Measurements from ENCODE around the gene SMAD9.

DNA sequence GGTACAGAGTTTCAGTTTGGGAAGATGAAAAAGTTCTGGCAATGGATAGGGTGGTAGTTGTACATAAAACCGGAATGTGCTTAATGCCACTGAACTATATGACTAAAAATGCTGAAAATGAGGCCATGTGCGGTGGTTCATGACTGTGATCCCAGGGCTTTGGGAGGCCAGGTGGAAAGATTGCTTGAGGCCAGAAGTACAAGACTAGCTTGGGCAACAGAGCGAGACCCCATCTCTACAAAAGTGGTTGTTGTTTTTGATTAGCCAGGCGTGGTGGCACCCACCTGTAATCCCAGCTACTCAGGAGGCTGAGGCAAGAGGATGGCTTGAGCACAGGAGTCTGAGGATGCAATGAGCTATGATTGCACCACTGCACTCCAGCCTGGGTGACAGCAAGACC lies 12.8 kb downstream of the SMAD9 start:
- no peak for TF ChIP-seq POLR2A (conservative IDR thresholded peaks at IDR 0.05)
- TF ChIP-seq PTBP1 (IDR thresholded peaks at IDR 0.05; ENCODE audit: low read depth, low read length), result no peak
- TF ChIP-seq, protein P1, sequence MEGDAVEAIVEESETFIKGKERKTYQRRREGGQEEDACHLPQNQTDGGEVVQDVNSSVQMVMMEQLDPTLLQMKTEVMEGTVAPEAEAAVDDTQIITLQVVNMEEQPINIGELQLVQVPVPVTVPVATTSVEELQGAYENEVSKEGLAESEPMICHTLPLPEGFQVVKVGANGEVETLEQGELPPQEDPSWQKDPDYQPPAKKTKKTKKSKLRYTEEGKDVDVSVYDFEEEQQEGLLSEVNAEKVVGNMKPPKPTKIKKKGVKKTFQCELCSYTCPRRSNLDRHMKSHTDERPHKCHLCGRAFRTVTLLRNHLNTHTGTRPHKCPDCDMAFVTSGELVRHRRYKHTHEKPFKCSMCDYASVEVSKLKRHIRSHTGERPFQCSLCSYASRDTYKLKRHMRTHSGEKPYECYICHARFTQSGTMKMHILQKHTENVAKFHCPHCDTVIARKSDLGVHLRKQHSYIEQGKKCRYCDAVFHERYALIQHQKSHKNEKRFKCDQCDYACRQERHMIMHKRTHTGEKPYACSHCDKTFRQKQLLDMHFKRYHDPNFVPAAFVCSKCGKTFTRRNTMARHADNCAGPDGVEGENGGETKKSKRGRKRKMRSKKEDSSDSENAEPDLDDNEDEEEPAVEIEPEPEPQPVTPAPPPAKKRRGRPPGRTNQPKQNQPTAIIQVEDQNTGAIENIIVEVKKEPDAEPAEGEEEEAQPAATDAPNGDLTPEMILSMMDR (IDR thresholded peaks at IDR 0.05 in 2 of 3, conservative IDR thresholded peaks at IDR 0.05 in 1 of 3; ENCODE audit: insufficient read depth in 2 of 3, low read depth in 1 of 3, low read length in 3 of 3), result no peak
- no peak for TF ChIP-seq CHD4 (IDR thresholded peaks at IDR 0.05; ENCODE audit: insufficient read depth, insufficient replicate concordance, low read depth, low read length, poor library complexity, severe bottlenecking)

Data from K562 (cell line).